Heart left ventricle (tissue), 13 donors: Measurements from ENCODE around the gene TADA2A.

Source experiments
- CTCF ChIP-seq, 12 donors: fragments of 200-600 bp; sonication (generic) in 4 of 12; IDR thresholded peaks; one replicate each; pipeline versions ENCODE4 v1.5.0 to v1.8.0; 2018 to 2022; ENCODE audit warnings: antibody characterized with exemption in 12 of 12, mild to moderate bottlenecking in 5 of 12
- POLR2A ChIP-seq, 2 donors: fragments of 450-650 bp; IDR thresholded peaks; one replicate each; pipeline ENCODE4 v1.6.1; 2017; ENCODE audit warnings: antibody characterized with exemption in 2 of 2, mild to moderate bottlenecking in 2 of 2, moderate library complexity in 2 of 2
- donor health status: ischemic (EF 13 %, LVEDD 7.1; RV severe dilation, severe dysfunction).
- donor health status: DM: no; HTN: yes; CAD: no.
- donor health status: DM: no; HTN: no; CAD: no.
- donor health status: ischemic (EF 25% LVEDD 6.9; RV normal size, moderate dysfunction).
- donor health status: ischemic (EF 25% LVEDD 5.7; RV mildly dilated, moderate dysfunction).
- donor health status: ischemic (EF 35%, LVEDD 5.7; RV mildly dilated, moderate dysfunction).
- donor health status: nonischemic (EF 11% LVEDD 7.7; RV severe dilation, severe dysfunction).
- donor health status: DM: yes; HTN: yes; CAD: no.
- donor health status: PGD.
- donor health status: ischemic (EF 29% LVEDD 5.4; RV normal size, mild dysfunction).
- donor health status: nonischemic (EF 23%, LVEDD 6.1; RV moderate dilation, normal function).

GRCh38 chr17:37492167-37492566 lies 85.5 kb downstream of the TADA2A start:
- no peak for TF ChIP-seq CTCF (IDR thresholded peaks at IDR 0.05)
- TF ChIP-seq POLR2A (IDR thresholded peaks at IDR 0.05), result no peak
